ENCODE results near the gene CGB7.
"Not testable (repeated sequence)": the region's sequence is repeated elsewhere in the genome, so short reads cannot be mapped to it uniquely, and the experiment has no call there.

The CGB7 gene

DNA sequence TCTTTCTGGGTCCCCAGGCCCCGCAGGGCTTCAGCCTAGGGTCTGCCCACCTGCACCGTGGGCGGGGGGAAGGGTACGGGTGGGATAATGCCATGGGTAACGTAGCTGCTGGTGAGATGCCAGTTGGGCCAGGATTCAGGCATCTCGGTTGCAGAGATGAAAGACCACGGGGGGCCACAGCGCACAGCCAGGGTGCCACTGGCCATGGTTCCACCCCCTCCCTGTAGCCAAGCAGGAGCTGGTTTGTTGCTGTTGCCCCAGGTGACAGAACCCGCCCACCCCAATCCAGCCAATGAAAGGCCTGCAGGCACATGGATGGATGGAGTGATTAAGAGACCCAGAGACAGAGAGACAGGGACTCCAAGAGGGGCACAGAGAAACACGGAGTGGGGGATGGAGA is 1.0 kb upstream of the CGB7 start:
- ChIA-PET POLR2A (interaction anchor here (0.6 to 1.6 kb wide), 2 partner anchors 15 to 69 kb away, joined by 3 read pairs; no protein-coding TSS in a partner anchor), CTCF (interaction anchor here (1.9 to 3.3 kb wide), 2 partner anchors 15 to 66 kb away, joined by 11 to 18 read pairs; partner anchors contain the start of genes GYS1, KCNA7 and RUVBL2)
- H3K4me3 ChIP-seq (ENCODE audit: low read depth, low read length), result no peak overlapping the region
- H3K9me3 ChIP-seq (ENCODE audit: control insufficient read depth, insufficient read depth, low read depth, low read length), result no peaks in the 10 kb centered on the region
- no peaks in the 10 kb centered on the region for H3K36me3 ChIP-seq (ENCODE audit: control insufficient read depth in 2 of 2, insufficient read depth in 1 of 2, low read length in 2 of 2)
- TF ChIP-seq ZBTB1 (tag by site-specific recombination; IDR thresholded peaks at IDR 0.05), result no peak
- TF ChIP-seq ZIC2 (tag by site-specific recombination; IDR thresholded peaks at IDR 0.05), result peak; percentile 46
- no peak for TF ChIP-seq ZNF138 (tag by site-specific recombination; IDR thresholded peaks at IDR 0.05; ENCODE audit: borderline replicate concordance)
- peak; percentile 40; the same call in 1 of the 2 replicates for TF ChIP-seq SP2 (tag by site-specific recombination; IDR thresholded peaks at IDR 0.05)
- no peaks in the 10 kb centered on the region; the same call in 1 of the 2 replicates for H3K4me1 ChIP-seq (ENCODE audit: control insufficient read depth, insufficient read depth, low read length)
- no peak overlapping the region for H3K27ac ChIP-seq (ENCODE audit: extremely low read depth, low read depth, low read length)

DNA sequence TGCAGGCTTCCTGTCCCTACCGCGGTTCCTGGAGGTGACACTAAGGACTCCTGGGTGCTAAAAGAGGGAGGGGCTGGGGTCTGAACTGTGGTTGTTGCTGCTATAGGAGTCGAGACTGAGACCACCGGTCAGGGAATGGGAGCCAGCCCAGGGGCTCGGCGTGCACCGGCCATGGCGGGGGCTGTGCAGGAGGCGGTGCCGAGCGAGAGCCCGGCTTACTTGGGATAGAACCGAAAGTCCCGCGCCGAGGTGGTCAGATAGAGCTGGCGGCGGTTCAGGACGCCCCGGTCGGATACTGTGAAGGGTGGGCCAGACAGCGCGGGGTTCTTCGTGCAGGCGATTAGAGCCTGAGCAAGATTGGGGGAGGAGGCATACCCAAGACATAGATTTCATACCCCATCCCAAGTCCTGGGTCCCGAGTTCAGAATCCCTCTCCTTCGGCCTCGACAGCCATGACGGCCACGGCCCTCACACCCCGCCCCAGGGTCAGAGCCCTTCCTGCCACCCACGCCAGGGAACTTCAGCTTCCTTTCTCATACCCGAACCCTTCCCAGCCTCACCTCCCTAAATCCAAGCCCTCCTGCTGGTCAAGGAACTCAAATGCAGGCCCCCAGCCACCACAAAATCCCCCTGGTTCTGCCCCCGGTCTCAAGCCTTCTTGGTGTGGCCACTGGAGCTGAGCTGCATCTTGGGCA is 500 bp downstream of the CGB7 start:
- ChIA-PET CTCF (interaction anchor here (0.6 to 2.2 kb wide), 5 partner anchors 17 to 57 kb away, joined by 3 to 17 read pairs (median 4); no protein-coding TSS in a partner anchor), POLR2A (interaction anchor here (1.2 to 1.6 kb wide), 3 partner anchors 8 to 64 kb away, joined by 3 to 9 read pairs (median 8); partner anchors contain the start of genes GYS1, NTF4 and RUVBL2)
- H3K36me3 ChIP-seq (ENCODE audit: control insufficient read depth in 2 of 2, insufficient read depth in 1 of 2, low read length in 2 of 2); H3K9me3 ChIP-seq (ENCODE audit: control insufficient read depth, insufficient read depth, low read depth, low read length); H3K4me1 ChIP-seq (ENCODE audit: control insufficient read depth, insufficient read depth, low read length); H3K27ac ChIP-seq (ENCODE audit: extremely low read depth, low read depth, low read length): not testable (repeated sequence)
- H3K4me3 ChIP-seq (ENCODE audit: low read depth, low read length), result peak overlapping the region; percentile 44; the same call in 1 of the 2 replicates

DNA sequence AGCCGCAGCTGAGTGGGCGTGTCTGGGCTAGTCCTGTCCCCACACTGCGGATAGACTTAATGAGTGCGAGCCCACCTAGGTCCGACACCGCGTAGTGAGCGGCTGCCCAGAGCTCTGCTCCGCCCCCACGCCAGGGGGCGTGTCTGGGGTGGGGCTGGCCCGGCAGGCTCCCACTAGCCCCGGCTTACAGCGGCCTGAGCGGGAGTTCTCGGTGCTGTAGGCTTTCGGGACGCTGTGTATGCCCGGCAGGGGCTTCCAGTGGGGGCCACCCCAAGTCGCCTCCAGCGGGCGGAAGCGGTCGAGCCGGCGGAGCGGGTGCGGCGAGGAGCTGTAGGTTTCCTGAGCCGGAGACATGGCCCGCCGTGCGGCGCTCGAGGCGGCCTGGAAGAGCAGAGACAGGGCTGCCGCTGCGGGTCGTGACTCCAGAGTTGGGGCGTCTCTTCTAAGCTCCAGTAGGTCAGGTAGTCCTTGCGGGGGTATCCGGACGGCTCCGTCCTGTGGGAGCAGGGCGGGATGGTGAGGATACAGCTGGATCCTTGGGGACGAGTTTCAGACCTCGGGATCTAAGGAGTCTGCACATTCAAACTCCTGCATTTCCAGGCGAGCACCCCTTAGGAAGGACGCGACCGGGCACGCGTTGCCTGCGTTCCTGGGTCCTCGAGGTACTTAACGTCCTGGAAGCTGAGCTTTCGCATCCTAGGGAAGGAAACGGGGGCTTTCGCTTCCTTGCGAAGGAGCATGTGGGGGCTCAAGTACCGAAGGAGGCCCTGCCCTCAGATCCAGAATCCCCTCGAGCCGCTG is 1.2 kb downstream of the CGB7 start:
- H3K27ac ChIP-seq (ENCODE audit: extremely low read depth, low read depth, low read length), result no peak overlapping the region; the same call in 1 of the 2 replicates
- H3K9me3 ChIP-seq (ENCODE audit: control insufficient read depth, insufficient read depth, low read depth, low read length), result no peaks in the 10 kb centered on the region
- no peaks in the 10 kb centered on the region; the same call in 1 of the 2 replicates for H3K4me1 ChIP-seq (ENCODE audit: control insufficient read depth, insufficient read depth, low read length)
- ChIA-PET POLR2A (interaction anchor here (0.6 to 1.3 kb wide), 7 partner anchors 9 to 424 kb away, joined by 3 to 9 read pairs (median 3); partner anchors contain the start of genes GYS1, NTF4 and RUVBL2), CTCF (interaction anchor here (0.6 to 2.2 kb wide), 9 partner anchors 13 to 210 kb away, joined by 3 to 17 read pairs (median 3); a partner anchor contains a TSS)
- no peaks in the 10 kb centered on the region for H3K36me3 ChIP-seq (ENCODE audit: control insufficient read depth in 2 of 2, insufficient read depth in 1 of 2, low read length in 2 of 2)
- H3K4me3 ChIP-seq (ENCODE audit: low read depth, low read length), result peak overlapping the region; percentile 44
- peak; percentile 51 for TF ChIP-seq ZBTB17 (tag by site-specific recombination; IDR thresholded peaks at IDR 0.05)
- TF ChIP-seq, protein P1, sequence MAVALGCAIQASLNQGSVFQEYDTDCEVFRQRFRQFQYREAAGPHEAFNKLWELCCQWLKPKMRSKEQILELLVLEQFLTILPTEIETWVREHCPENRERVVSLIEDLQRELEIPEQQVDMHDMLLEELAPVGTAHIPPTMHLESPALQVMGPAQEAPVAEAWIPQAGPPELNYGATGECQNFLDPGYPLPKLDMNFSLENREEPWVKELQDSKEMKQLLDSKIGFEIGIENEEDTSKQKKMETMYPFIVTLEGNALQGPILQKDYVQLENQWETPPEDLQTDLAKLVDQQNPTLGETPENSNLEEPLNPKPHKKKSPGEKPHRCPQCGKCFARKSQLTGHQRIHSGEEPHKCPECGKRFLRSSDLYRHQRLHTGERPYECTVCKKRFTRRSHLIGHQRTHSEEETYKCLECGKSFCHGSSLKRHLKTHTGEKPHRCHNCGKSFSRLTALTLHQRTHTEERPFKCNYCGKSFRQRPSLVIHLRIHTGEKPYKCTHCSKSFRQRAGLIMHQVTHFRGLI (tag by site-specific recombination; IDR thresholded peaks at IDR 0.05), result no peak
- TF ChIP-seq ZNF610 (tag by site-specific recombination; IDR thresholded peaks at IDR 0.05; ENCODE audit: borderline replicate concordance), result peak; percentile 81; the same call in 1 of the 2 replicates
- TF ChIP-seq ZNF621 (tag by site-specific recombination; IDR thresholded peaks at IDR 0.05), result no peak
- peak; percentile 90 for TF ChIP-seq KLF1 (tag by site-specific recombination; IDR thresholded peaks at IDR 0.05)
- TF ChIP-seq, protein P2, sequence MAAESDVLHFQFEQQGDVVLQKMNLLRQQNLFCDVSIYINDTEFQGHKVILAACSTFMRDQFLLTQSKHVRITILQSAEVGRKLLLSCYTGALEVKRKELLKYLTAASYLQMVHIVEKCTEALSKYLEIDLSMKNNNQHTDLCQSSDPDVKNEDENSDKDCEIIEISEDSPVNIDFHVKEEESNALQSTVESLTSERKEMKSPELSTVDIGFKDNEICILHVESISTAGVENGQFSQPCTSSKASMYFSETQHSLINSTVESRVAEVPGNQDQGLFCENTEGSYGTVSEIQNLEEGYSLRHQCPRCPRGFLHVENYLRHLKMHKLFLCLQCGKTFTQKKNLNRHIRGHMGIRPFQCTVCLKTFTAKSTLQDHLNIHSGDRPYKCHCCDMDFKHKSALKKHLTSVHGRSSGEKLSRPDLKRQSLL (tag by site-specific recombination; IDR thresholded peaks at IDR 0.05), result peak; percentile 73
- TF ChIP-seq, protein P3, sequence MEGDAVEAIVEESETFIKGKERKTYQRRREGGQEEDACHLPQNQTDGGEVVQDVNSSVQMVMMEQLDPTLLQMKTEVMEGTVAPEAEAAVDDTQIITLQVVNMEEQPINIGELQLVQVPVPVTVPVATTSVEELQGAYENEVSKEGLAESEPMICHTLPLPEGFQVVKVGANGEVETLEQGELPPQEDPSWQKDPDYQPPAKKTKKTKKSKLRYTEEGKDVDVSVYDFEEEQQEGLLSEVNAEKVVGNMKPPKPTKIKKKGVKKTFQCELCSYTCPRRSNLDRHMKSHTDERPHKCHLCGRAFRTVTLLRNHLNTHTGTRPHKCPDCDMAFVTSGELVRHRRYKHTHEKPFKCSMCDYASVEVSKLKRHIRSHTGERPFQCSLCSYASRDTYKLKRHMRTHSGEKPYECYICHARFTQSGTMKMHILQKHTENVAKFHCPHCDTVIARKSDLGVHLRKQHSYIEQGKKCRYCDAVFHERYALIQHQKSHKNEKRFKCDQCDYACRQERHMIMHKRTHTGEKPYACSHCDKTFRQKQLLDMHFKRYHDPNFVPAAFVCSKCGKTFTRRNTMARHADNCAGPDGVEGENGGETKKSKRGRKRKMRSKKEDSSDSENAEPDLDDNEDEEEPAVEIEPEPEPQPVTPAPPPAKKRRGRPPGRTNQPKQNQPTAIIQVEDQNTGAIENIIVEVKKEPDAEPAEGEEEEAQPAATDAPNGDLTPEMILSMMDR (tag by site-specific recombination; IDR thresholded peaks at IDR 0.05), result peak; percentile 81
- TF ChIP-seq ZEB2 (tag by site-specific recombination; IDR thresholded peaks at IDR 0.05), result peak; percentile 36; the same call in 1 of the 2 replicates
- TF ChIP-seq, protein P4, sequence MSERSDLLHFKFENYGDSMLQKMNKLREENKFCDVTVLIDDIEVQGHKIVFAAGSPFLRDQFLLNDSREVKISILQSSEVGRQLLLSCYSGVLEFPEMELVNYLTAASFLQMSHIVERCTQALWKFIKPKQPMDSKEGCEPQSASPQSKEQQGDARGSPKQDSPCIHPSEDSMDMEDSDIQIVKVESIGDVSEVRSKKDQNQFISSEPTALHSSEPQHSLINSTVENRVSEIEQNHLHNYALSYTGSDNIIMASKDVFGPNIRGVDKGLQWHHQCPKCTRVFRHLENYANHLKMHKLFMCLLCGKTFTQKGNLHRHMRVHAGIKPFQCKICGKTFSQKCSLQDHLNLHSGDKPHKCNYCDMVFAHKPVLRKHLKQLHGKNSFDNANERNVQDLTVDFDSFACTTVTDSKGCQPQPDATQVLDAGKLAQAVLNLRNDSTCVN (tag by site-specific recombination; optimal IDR thresholded peaks at IDR 0.05), result peak; percentile 12
- no peak for TF ChIP-seq ZBTB8A (tag by site-specific recombination; IDR thresholded peaks at IDR 0.05)
- peak; percentile 84 for TF ChIP-seq KLF8 (tag by site-specific recombination; IDR thresholded peaks at IDR 0.05)
- peak; percentile 83 for TF ChIP-seq GLIS1 (tag by site-specific recombination; IDR thresholded peaks at IDR 0.05)
- TF ChIP-seq, protein P5, sequence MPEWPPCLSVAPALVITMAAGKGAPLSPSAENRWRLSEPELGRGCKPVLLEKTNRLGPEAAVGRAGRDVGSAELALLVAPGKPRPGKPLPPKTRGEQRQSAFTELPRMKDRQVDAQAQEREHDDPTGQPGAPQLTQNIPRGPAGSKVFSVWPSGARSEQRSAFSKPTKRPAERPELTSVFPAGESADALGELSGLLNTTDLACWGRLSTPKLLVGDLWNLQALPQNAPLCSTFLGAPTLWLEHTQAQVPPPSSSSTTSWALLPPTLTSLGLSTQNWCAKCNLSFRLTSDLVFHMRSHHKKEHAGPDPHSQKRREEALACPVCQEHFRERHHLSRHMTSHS (tag by site-specific recombination; IDR thresholded peaks at IDR 0.05), result no peak
- no peak for TF ChIP-seq ZNF155 (tag by site-specific recombination; IDR thresholded peaks at IDR 0.05)
- TF ChIP-seq SP2 (tag by site-specific recombination; IDR thresholded peaks at IDR 0.05), result peak; percentile 84
- TF ChIP-seq ZNF266 (tag by site-specific recombination; IDR thresholded peaks at IDR 0.05; ENCODE audit: low read depth), result no peak

Measured in HEK293 (cell line).